Measurements from ENCODE around the gene STUM. TPM values are rescaled to one million over a fixed set of nuclear protein-coding genes. Genes with fewer than 3 reads are reported as not detected.

The STUM gene
- total RNA-seq, 1 experiment from 2014 or later = 0.11 TPM

GRCh38 chr1:226637147-226637935 is 88.8 kb downstream of the STUM start:
- Histone ChIP-seq H3K27ac (ENCODE audit: insufficient read length, low read depth, low read length) (no peak overlapping the region), H3K56ac (ENCODE audit: insufficient read length, low read depth, low read length) (no peak overlapping the region), H2BK20ac (ENCODE audit: low read depth, low read length, poor library complexity, severe bottlenecking) (no peak overlapping the region), H2BK15ac (ENCODE audit: low read depth, low read length) (no peak overlapping the region), H3K23me2 (ENCODE audit: insufficient read length, low read depth, low read length, poor library complexity, severe bottlenecking) (no peaks in the 10 kb centered on the region), H2AK5ac (ENCODE audit: insufficient read length, low read length) (no peak overlapping the region), H3T11ph (ENCODE audit: low read length) (no peak overlapping the region), H3K9me3 (ENCODE audit: control insufficient read depth, low read depth, low read length) (no peaks in the 10 kb centered on the region), H3K14ac (ENCODE audit: insufficient read depth, low read length) (no peak overlapping the region), H4K5ac (ENCODE audit: insufficient read length, low read depth, low read length) (no peak overlapping the region), H4K91ac (ENCODE audit: insufficient read length, low read depth, low read length) (no peak overlapping the region), H2BK5ac (ENCODE audit: insufficient read length, low read length) (no peak overlapping the region), H3K4me2 (ENCODE audit: insufficient read depth, insufficient read length, low read length) (no peak overlapping the region), H3K9ac (ENCODE audit: extremely low read depth, insufficient read length, low read length) (no peak overlapping the region), H3K18ac (ENCODE audit: insufficient read length, low read depth, low read length) (no peak overlapping the region), H3K79me2 (ENCODE audit: insufficient read depth, low read length) (no peaks in the 10 kb centered on the region), H2AFZ (ENCODE audit: low read length) (no peak overlapping the region), H3K4me1 (ENCODE audit: insufficient read depth, low read length) (no peaks in the 10 kb centered on the region), H2BK12ac (ENCODE audit: insufficient read length, low read depth, low read length) (no peak overlapping the region), H3K4ac (ENCODE audit: low read depth, low read length) (no peak overlapping the region), H2BK120ac (ENCODE audit: low read depth, low read length, poor library complexity, severe bottlenecking) (no peak overlapping the region), H4K20me1 (ENCODE audit: control insufficient read depth, insufficient read depth, insufficient read length) (no peaks in the 10 kb centered on the region), H4K8ac (replicated peaks; ENCODE audit: insufficient read length, low read depth, low read length) (no peak overlapping the region), H3K79me1 (ENCODE audit: insufficient read depth, low read depth, low read length, poor library complexity, severe bottlenecking) (no peaks in the 10 kb centered on the region), H3K27me3 (ENCODE audit: insufficient read depth, low read length) (no peaks in the 10 kb centered on the region), H3K23ac (ENCODE audit: insufficient read length, low read depth, low read length) (no peak overlapping the region)
- H3K36me3 Mint-ChIP-seq (ENCODE audit: insufficient read depth in 1 of 3, low read depth in 3 of 3) = peaks cover 0 to 4% (median 2%) of the 10 kb centered on the region in 3 experiments; a peak in 2 of 7 replicates
- no peak overlapping the region for H3K4me3 Mint-ChIP-seq
- H3K27me3 Mint-ChIP-seq (ENCODE audit: low read depth) = no peaks in the 10 kb centered on the region
- peaks cover 17 to 30% of the 10 kb centered on the region in 2 experiments for H3K4me1 Mint-ChIP-seq
- peak overlapping the region in 1 of 3 experiments; percentile 1; a peak in 1 of 7 replicates for H3K27ac Mint-ChIP-seq
- TF ChIP-seq, protein P1, sequence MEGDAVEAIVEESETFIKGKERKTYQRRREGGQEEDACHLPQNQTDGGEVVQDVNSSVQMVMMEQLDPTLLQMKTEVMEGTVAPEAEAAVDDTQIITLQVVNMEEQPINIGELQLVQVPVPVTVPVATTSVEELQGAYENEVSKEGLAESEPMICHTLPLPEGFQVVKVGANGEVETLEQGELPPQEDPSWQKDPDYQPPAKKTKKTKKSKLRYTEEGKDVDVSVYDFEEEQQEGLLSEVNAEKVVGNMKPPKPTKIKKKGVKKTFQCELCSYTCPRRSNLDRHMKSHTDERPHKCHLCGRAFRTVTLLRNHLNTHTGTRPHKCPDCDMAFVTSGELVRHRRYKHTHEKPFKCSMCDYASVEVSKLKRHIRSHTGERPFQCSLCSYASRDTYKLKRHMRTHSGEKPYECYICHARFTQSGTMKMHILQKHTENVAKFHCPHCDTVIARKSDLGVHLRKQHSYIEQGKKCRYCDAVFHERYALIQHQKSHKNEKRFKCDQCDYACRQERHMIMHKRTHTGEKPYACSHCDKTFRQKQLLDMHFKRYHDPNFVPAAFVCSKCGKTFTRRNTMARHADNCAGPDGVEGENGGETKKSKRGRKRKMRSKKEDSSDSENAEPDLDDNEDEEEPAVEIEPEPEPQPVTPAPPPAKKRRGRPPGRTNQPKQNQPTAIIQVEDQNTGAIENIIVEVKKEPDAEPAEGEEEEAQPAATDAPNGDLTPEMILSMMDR (conservative IDR thresholded peaks at IDR 0.05) = peak; percentile 59
- no peak for DNase-seq
- WGBS (ENCODE audit: extremely low coverage, insufficient read length, low lambda C conversion rate) = no CpG with 5 or more reads among the region's 29 CpGs
- no peaks in the 10 kb centered on the region for H3K9me3 Mint-ChIP-seq

All from H9 (cell line).